ENCODE results near the gene CCNL1.
"Not testable (repeated sequence)": the region's sequence is repeated elsewhere in the genome, so short reads cannot be mapped to it uniquely, and the experiment has no call there.

The CCNL1 gene

GRCh38 chr3:157170861-157171260, 10.9 kb upstream of the CCNL1 start:
- no peak for DNase-seq

GRCh38 chr3:157167371-157168042, 7.6 kb upstream of the CCNL1 start:
- no peak for DNase-seq

GRCh38 chr3:157166561-157166960, 6.6 kb upstream of the CCNL1 start:
- no peak for DNase-seq

GRCh38 chr3:157166115-157166514, 6.2 kb upstream of the CCNL1 start:
- DNase-seq = no peak

- DNase-seq = no peak
These were observed 3.4 kb upstream of the CCNL1 start for GRCh38 chr3:157163217-157163953.

- DNase-seq = not testable (repeated sequence)
These were observed 2.7 kb upstream of the CCNL1 start for GRCh38 chr3:157162620-157163019.

GRCh38 chr3:157160658-157161424, 894 bp upstream of the CCNL1 start:
- DNase-seq = peak; percentile 48

- peak; percentile 75 for DNase-seq
These were observed 748 bp downstream of the CCNL1 start for GRCh38 chr3:157159037-157159761.

GRCh38 chr3:157157836-157158235, 2.1 kb downstream of the CCNL1 start:
- DNase-seq = no peak

GRCh38 chr3:157156837-157157635, 2.9 kb downstream of the CCNL1 start:
- DNase-seq = no peak

- DNase-seq = no peak
These were observed 4.4 kb downstream of the CCNL1 start for GRCh38 chr3:157155591-157155990.

GRCh38 chr3:157154563-157155330, 5.2 kb downstream of the CCNL1 start:
- no peak for DNase-seq

- DNase-seq = no peak
These were observed 7.0 kb downstream of the CCNL1 start for GRCh38 chr3:157152930-157153329.

- DNase-seq = no peak
These were observed 7.5 kb downstream of the CCNL1 start for GRCh38 chr3:157152438-157152837.

- no peak for DNase-seq
These were observed 8.3 kb downstream of the CCNL1 start for GRCh38 chr3:157151627-157152026.

- no peak for DNase-seq
These were observed 8.8 kb downstream of the CCNL1 start for GRCh38 chr3:157151151-157151550.

GRCh38 chr3:157149136-157149696, 10.7 kb downstream of the CCNL1 start:
- no peak for DNase-seq

- no peak for DNase-seq
These were observed 11.6 kb downstream of the CCNL1 start for GRCh38 chr3:157148196-157148889.

GRCh38 chr3:157147099-157147803, 12.7 kb downstream of the CCNL1 start:
- DNase-seq = no peak

All from effector CD4-positive, alpha-beta T cell (primary cell).